ENCODE data around the gene EML6.

GRCh38 chr2:54942373-54942772 is 218.9 kb downstream of the EML6 start:
- TF ChIP-seq POLR2AphosphoS5 (IDR thresholded peaks at IDR 0.05; ENCODE audit: borderline replicate concordance, low read depth, low read length): no peak
- TF ChIP-seq EZH2 (IDR thresholded peaks at IDR 0.05): no peak
- no peak for TF ChIP-seq FOXP2 (optimal IDR thresholded peaks at IDR 0.05; ENCODE audit: control extremely low read depth, extremely low read length, insufficient read depth)

All from SK-N-MC (cell line).